HCT116 (cell line): ENCODE results near the gene PIEZO2.

Source experiments
- CTCF ChIP-seq, 3 experiments: fragments of 200-600 bp in 1 of 3; sonication (generic) in 1 of 3; IDR thresholded peaks in 2 of 3; conservative IDR thresholded peaks in 1 of 3; 2 replicates each; pipeline ENCODE4 v1.5.1; 2012 to 2017; ENCODE audit warnings: low read depth in 2 of 3, low read length in 2 of 3, antibody characterized with exemption in 1 of 3, borderline replicate concordance in 1 of 3, control low read depth in 1 of 3, mild to moderate bottlenecking in 1 of 3, mixed read lengths in 1 of 3, mixed run types in 1 of 3, moderate library complexity in 1 of 3; ENCODE audit not compliant: insufficient read depth in 1 of 3
- TCF7L2 ChIP-seq: IDR thresholded peaks from 2 replicates; pipeline ENCODE4 v1.7.0; 2011; ENCODE audit warnings: borderline replicate concordance, inconsistent platforms; ENCODE audit not compliant: insufficient read depth, insufficient read length; ENCODE audit errors: extremely low read depth

GRCh38 chr18:10787293-10787901 is 362.0 kb downstream of the PIEZO2 start:
- TF ChIP-seq CTCF (IDR thresholded peaks at IDR 0.05 in 2 of 3, conservative IDR thresholded peaks at IDR 0.05 in 1 of 3; ENCODE audit: borderline replicate concordance in 1 of 3, insufficient read depth in 1 of 3, low read depth in 2 of 3, low read length in 2 of 3) (peak; percentile 25 to 92 (median 89); a peak in 5 of 6 replicates), TCF7L2 (no peak)
